DMS153 treated with DMSO at 0.1 percent for 48 hours (cell line): Measurements from ENCODE around the gene UGT1A3.
"Not testable (repeated sequence)": the region's sequence is repeated elsewhere in the genome, so short reads cannot be mapped to it uniquely, and the experiment has no call there.

ENCODE experiments used
- DNase-seq: peaks from one replicate; lab custom pipeline; 2025; ENCODE audit not compliant: unreplicated experiment; lab: John Stamatoyannopoulos, UW

The UGT1A3 gene

DNA sequence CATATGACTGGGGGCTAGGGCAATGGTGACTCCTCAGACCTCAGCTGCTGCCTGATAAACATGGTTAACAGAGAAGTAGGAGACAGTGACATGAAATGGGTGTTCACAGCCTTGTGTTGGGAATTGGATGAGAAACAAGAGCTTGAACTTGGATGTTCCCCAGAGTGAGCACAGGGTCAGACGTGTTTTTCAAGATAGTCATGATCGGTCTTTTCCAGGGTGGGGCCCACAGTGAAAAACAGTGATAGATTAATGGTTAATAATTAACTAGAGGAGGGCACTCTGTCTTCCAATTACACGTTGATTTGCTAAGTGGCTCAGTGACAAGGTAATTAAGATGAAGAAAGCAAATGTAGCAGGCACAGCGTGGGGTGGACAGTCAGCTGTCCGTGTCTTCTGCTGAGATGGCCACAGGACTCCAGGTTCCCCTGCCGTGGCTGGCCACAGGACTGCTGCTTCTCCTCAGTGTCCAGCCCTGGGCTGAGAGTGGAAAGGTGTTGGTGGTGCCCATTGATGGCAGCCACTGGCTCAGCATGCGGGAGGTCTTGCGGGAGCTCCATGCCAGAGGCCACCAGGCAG lies at the start of gene UGT1A3:
Gene UGT1A3, plus strand, starts transcription at position 320 of the 579 bp plus-strand sequence. Its CDS starts 85 bp downstream, at position 405.
- no peak for DNase-seq

DNA sequence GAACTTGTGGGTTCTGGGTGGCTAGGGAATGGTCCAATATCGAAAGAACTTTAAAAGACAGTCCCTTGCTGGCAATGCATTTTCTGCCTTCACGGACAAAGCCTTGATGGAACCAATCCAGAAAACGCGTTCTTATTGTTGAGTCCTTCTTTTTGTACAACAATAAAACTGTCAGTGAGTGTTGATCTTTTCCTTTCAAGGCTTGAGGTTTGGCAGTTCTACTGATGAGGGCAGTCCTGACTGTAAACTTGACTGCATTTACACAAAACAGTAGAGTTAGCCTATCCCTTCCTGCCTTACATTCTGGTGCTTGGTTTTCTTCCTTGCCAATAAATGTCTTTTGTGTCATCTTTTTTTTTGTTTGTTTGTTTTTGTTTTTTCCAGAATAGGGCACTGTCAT lies 49.6 kb upstream of the UGT1A3 start:
- no peak for DNase-seq

DNA sequence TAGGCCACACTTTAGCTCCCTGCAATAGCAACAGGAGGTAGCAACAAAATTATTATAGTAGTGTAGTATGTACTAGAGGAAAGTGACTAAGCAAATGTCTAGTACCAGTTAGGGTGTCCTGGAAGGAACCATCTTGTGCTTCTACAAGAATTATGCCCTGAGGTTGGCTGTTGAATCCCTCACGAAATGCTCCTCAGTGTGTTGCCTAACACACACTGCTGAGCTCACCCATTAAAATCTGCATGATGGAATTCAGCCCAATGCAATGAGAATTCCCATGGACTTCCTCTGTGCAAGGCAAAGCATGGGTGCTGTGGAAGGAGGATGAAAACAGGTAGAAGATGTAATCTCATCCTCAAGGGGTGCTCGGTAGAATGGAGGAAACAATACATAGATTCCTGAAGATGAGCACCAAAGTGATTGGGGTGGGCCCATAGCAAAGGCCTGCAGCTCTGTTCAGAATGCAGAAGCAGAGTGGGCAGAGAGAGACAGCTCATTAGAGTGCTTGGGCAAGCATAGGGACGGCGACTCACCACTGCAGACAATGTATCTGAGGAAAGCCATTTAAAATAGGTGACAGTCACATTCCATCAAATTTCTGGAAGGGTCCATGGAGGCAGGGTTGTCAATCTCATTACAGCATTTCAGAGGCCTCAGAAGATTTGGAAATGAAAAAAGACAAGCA lies 48.3 kb upstream of the UGT1A3 start:
- no peak for DNase-seq

DNA sequence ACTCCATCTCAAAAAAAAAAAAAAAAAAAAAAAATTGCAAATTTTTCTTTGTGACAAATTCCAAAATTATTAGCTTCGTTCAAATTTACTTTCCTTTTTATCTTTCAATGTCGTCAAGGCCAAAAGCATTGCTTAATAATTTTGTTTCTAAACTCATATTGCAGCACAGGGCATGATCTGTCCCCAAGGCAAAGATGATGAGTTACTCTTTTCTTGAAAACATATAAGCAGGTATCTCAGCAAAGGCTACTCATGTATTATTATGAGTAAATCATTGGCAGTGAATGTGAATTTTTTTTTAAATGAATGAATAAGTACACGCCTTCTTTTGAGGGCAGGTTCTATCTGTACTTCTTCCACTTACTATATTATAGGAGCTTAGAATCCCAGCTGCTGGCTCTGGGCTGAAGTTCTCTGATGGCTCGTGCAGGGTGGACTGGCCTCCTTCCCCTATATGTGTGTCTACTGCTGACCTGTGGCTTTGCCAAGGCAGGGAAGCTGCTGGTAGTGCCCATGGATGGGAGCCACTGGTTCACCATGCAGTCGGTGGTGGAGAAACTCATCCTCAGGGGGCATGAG lies 47.2 kb upstream of the UGT1A3 start, which contains the start of gene UGT1A7:
Gene UGT1A7, plus strand, starts transcription at position 381 of the 579 bp plus-strand sequence. Its CDS starts 37 bp downstream, at position 418.
- no peak for DNase-seq

DNA sequence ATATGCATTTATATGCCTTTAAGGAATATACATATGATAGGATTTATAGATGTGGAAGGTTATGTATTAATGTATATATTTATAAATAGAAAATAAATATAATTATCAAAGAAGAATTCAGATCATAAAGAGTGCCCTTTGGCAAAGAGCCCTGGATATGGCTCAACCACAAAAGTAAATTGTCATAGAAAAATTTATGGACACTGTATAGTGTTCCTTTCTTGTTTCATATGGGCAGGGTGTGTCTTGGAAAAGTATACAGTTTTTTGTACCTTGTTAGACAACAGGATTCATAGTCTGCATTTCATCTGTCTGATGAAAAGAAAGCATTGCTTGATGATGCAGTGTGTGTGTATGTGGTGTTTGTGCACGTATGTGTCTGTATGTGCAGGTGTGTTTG lies 44.2 kb upstream of the UGT1A3 start:
- DNase-seq, result no peak

DNA sequence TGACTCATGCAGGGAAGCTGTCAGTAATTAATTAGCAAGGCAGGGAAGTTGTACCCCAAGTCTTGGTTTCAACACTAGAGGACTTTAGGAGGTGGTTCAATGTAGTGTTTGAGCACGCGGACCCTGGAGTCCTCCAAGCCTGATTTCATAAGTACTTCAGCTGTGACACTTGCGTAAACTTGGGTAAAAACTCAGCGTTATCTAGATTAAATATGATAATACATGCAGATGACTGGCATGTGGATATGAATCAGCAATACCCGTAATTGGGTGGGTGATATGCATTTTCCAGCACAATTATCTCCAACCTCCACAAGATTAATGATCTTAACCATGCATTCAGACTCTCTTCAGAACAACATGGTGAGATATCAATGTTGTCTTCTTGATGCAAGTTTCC lies 41.9 kb upstream of the UGT1A3 start:
- no peak for DNase-seq

DNA sequence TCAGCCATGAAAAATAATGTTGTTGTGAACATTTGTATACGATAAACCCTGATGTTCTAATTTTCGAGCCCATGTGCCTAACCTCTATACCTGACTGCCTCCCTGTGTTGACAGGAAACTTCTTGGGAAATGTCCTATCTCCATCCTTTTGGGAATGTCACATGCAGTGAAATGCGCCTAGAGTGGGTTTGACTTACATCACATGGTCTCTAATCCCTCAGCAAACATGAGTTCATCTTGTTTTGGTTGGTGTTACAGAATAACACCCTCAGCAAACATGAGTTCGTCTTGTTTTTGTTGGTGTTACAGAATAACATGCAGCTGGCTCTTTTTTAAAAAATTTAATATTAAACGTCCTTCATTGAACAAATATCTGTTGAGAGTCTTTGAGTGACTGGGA lies 40.5 kb upstream of the UGT1A3 start:
- no peak for DNase-seq

DNA sequence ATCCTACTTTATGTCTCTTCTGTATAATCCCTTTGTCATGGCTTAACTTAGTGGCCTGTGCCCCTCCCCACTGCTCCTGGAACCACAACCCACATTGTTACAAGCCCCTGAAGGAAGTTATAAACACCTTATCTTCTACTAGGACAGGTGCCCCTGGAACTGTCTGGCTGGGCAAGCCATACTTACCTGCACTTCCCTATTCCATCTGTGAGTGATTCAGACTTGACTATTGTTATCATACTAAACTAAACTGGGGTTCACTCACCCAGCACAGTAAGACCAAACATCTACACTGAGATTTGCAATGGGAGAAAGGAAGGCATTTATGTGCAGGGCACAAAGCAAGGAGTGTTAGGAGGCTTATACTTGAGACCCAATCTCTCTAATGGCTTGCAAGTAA lies 39.8 kb upstream of the UGT1A3 start:
- no peak for DNase-seq

DNA sequence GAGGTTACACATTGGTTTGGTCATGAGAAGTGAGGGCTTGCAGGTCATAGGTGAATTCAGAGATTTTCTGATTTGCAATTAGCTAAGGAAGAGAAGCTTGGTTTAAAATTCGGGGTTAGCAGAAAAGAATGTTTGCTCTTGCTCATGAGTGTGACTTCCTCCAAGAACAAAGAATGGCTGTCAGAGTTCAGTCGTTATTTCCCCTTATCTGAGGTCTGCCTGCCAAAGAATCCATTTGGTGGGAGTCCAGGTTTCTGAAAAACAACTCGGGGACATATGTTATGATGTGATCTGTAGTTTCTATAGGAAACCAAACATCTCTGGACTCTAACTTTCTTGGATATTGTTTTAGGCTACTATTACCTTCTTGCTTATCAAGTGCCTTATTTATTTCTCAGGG lies 39.3 kb upstream of the UGT1A3 start:
- DNase-seq, result no peak

DNA sequence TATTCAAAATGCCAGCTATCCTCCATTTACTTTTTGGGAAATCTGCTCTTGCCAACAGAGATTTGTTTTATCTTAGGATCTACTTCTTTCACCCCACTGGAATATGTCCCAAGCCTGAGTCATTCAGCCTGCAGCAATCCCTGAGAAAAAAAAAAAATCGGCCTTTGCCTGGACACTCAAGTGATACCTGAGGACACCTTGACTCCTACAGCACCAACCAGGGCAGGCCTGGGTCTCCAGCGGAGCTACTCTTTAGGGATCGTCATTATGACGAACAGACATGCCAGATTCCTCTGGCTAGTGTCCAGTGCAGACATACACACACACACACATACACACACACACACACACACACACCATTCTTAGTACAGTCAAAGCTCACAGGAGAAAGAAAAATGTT lies 38.4 kb upstream of the UGT1A3 start:
- DNase-seq, result no peak

DNA sequence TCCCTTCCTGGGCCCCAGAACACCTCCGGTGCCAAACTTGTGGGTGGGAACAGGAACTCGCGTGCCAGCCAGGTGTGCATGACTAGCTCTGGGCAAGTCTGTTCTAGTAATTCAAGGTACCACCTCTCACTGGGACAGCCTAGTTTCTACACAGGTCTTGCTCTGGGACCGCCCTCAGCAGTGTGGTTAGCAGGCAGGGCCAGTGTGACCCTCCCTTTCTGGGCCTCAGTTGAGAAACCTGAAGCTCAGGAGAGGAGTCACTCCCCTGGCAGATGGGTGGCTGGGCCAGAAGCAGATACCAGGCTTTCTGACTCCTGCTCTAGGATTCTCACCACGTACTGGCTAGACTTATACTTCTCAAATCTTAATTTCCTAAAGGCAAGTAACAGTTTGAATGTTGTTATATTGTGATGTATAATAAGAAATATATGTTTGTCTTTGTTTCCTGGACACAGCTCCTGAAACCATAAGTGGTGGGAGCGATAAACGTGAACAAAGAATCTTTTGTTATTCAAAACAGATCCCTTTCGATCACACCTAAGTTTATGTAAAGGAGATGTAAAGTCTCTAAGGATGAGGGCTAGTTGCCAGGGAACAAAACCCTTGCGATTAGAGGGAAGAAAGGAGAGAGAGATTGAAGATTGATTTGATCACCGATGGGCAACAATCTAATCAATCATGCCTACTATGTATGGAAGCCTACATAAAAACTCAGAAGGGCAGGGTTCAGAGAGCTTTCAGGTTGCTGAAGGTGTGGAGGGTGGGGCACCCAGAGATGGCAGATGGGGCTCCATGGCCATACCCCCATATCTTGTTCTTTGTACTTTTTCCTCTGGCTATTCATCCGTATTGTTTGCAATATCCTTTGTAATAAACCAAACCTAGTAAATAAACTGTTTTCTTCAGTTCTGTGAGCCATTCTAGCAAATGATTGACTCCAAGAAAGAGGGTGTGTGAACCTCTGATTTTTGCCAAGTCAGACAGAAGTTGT lies 37.1 kb upstream of the UGT1A3 start:
- DNase-seq, result no peak

DNA sequence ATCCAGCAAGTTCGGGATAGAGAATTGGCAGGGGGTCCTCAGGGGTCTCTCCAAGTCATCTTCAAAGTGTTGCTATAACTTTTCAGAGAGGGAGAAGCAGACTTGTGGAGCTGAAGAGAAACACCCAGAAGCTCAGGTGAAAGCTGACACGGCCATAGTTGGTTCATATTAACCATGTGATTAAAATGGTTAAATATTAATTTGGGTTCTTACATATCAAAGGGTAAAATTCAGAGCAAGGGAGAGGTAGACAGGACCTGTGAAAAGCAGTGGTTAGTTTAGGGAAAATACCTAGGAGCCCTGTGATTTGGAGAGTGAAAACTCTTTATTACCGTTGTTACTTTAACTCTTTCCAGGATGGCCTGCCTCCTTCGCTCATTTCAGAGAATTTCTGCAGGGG lies 36.2 kb upstream of the UGT1A3 start, which contains the start of gene UGT1A6:
Gene UGT1A6, plus strand, starts transcription at position 243 of the 400 bp plus-strand sequence. Its CDS starts 115 bp downstream, at position 358.
- no peak for DNase-seq

DNA sequence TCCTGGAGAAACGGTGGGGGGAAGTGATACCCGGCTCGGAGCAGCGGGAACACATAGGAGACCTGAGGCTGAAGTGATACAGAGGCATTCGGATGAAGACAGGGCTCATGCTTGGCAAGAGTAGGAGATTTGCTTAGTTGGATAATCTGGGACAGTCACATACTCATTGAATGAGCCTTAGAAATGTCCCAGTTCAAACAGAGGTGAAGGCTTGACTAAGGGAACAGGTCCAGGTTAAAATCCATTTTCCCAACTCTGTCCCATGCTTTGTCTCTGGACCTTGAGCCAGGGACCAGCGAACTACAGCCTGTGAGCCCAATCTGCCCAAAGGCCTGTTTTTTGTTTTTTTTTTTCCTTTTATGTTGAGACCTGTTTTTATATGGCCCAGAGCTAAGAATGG lies 34.9 kb upstream of the UGT1A3 start:
- DNase-seq, result no peak

DNA sequence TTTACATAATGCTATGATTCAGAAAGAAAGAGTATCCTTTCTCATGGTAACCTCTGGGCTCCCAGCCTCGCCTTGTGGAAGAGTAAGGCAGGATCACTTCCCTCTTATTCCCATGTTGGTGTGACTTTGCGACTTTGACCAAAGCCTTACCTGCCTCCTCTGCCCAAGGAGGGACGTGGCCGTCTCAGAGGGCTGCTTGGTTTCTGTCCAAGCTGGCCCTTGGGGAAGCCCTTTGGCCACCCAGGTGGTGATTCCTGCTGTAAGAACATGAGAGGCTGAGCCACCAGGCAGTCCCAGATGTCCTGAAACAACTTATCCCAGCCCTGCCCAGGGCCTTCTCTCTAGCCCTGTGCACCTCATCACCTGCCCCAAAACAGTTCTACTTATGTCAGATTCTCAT lies 30.1 kb upstream of the UGT1A3 start:
- DNase-seq, result no peak

DNA sequence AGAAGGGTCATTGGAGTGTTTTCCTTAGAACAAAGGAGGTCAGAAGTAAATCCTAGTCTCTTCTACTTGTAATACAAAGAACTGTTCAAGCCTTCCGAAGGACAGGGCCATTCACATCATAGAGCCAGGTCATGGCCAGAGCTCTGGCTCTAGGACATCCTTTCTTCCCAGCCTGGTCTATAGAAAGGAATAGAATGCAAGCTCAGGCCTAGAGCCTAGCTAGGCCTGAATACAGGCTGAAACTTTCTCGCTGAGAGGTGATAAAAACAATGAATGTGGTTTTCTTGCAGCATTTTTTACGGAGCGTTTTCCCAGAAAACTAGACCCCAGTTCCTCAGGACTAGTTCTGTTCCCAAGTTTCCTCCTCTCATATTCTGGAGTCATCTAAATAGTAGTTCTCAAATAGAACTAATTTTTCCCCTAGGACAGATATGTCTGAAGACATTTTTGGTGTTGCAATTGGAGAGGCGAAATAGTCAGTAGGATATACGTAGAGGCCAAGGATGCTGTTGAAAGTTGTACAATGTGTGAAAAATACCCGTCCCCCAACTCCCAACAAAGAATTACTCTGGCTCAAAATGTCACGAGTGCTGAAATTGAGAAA lies 29.3 kb upstream of the UGT1A3 start:
- DNase-seq, result no peak

DNA sequence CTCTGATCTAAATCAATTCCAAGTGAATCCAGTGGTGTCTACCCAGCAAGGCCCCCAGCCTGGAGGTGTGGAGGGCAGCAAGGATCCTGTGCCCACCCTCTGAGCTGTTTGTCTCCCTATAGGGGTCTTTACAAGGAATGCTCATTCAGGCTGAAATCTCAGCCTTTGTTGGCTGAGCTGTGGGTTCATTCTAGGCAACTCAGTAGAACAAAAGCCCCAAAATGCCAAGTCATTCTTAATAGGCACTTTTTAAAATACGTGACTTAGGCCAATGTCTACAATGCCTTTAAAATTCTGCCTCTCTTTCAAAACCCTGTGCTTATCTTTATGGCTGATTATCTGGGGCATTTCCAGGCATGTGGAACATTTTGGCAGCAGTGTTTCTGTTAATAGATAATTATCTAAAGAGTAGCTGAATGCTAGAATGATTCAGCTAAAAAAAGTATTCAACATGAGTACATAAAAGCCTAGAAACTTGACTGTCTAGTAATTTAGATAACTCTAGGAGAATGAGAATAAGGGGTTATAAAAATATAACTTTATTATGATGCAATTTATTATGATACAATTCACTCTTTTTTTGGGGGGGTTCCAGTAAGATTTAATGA lies 28.7 kb upstream of the UGT1A3 start:
- no peak for DNase-seq

DNA sequence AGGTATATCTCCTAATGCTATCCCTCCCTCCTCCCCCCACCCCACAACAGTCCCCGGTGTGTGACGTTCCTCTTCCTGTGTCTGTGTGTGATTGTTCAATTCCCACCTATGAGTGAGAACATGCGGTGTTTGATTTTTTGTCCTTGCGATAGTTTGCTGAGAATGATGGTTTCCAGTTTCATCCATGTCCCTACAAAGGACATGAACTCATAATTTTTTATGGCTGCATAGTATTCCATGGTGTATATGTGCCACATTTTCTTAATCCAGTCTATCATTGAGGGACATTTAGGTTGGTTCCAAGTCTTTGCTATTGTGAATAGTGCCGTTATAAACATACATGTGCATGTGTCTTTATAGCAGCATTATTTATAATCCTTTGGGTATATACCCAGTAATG lies 28.0 kb upstream of the UGT1A3 start:
- not testable (repeated sequence) for DNase-seq

DNA sequence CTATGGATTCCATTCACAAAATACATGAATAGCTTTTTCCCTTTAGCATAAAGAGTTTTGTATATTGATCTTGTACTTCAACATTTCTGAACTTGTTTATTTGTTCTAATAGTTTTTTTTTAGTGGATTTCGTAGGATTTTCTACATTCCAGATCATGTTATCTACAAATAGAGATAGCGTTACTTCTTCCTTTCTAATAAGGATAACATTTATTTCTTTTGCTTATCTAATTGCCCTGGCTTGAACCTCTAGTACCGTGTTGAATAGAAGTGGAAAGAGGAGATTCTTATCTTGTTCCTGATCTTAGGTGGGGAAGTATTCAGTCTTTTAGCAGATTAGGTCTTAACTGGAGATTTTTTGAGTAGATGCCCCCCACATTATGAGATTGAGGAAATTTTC lies 26.6 kb upstream of the UGT1A3 start:
- DNase-seq, result no peak

DNA sequence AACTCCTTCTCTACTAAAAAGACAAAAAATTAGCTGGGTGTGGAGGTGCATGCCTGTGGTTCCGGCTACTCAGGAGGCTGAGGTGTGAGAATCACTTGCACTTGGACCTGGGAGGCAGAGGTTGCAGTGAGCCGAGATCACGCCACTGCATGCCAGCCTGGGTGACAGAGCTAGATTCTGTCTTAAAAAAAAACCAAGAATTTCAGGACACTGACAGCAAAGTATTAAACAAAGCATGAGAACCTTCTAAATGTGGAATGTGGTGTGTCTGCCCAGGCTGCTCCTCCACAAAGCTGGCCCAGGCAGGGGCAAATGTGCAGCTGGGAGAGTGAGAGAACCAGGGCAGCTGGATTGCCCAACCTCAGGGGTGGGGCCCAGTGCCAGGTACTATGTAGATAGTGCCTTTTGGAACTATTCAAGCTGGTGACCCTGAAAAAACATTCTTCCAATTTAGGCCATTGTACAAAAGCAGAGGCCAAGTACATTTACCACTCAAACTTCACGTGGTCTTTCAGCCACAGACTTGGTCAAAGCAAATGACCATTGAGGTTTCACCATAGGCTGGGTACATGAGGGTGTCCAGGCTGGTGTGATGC lies 22.8 kb upstream of the UGT1A3 start:
- no peak for DNase-seq

DNA sequence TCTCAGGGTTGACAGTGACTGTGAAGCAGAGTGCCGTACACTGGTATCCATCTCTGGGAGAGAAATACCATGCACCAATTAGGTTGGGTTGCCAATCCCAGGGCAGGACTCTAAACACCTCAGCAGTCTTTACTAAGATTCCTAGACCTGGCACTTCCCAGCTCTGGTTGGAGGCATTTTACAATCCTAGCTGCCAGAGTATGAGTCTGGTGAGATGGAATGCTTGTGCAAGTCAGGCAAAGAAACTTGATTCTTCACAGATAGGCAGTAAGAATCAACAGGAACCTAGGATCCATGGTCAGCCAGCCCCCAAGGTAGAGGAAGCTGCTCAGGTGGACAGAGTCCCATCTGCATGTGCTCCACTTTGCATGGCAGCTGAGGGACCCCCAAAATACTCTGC lies 22.1 kb upstream of the UGT1A3 start:
- DNase-seq, result no peak
